Measurements from ENCODE around the gene PGM3. TPM values are rescaled to one million over a fixed set of nuclear protein-coding genes. Genes with fewer than 3 reads are reported as not detected.

Gene PGM3
- polyA plus RNA-seq, 2 of the 4 experiments (the other 2 are of a cell fraction) = 37.3 to 51.7 TPM

DNA sequence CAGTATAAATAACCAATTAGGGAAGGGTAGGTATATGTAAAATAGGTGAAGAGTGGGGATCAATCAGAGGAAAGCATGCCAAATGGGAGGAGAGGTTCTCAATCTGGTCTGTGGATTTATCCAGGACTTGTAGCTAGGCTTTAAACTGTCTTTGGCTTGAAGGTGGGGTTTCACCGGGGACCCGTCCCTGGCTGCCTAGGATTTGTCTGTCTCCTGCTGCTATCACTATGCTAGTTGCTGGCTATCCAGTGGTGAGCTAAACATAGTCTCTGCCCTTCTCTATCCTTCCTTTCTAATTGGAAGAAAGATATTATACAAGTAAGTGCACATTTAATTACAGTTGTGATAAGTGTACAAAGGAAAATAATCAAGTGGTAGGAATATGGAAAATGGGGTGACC lies 66.8 kb downstream of the PGM3 start:
- DNase-seq (ENCODE audit: low read depth in 1 of 2, low spot score in 1 of 2) (no peak), FAIRE-seq (no peak), ATAC-seq (no peak)
- no peaks in the 10 kb centered on the region for H3K4me1 ChIP-seq
- no peak for TF ChIP-seq RNF2 (IDR thresholded peaks at IDR 0.05; ENCODE audit: borderline replicate concordance, low read depth)
- TF ChIP-seq ZFP36 (IDR thresholded peaks at IDR 0.05; ENCODE audit: borderline replicate concordance, partially characterized antibody) = no peak
- no peak for TF ChIP-seq RCOR1 (IDR thresholded peaks at IDR 0.05; ENCODE audit: low read depth, low read length)
- no peak for TF ChIP-seq POLR2A (IDR thresholded peaks at IDR 0.05; ENCODE audit: low read length)
- TF ChIP-seq HES2 (IDR thresholded peaks at IDR 0.05) = no peak
- no peak for TF ChIP-seq NFE2L2 (conservative IDR thresholded peaks at IDR 0.05; ENCODE audit: low read length)
- no peak for TF ChIP-seq HOXB5 (CRISPR knock-in tag; IDR thresholded peaks at IDR 0.05)
- TF ChIP-seq SREBF2 (IDR thresholded peaks at IDR 0.05) = no peak
- no peak for TF ChIP-seq NR3C1 (IDR thresholded peaks at IDR 0.05)
- TF ChIP-seq SMC3 (IDR thresholded peaks at IDR 0.05) = no peak
- no peak for TF ChIP-seq CBX2 (IDR thresholded peaks at IDR 0.05; ENCODE audit: borderline replicate concordance, low read depth)
- no peak for TF ChIP-seq MYC (IDR thresholded peaks at IDR 0.05; ENCODE audit: borderline replicate concordance, low read length)
- no peak for TF ChIP-seq FOSB (CRISPR knock-in tag; IDR thresholded peaks at IDR 0.05)
- no peak for TF ChIP-seq FOSL2 (IDR thresholded peaks at IDR 0.05)
- TF ChIP-seq FOSL2 (CRISPR knock-in tag; IDR thresholded peaks at IDR 0.05) = no peak
- TF ChIP-seq CBX8 (IDR thresholded peaks at IDR 0.05) = no peak
- no peak for TF ChIP-seq EP300 (IDR thresholded peaks at IDR 0.05)
- no peak for TF ChIP-seq EHMT2 (IDR thresholded peaks at IDR 0.05; ENCODE audit: low read depth)
- TF ChIP-seq, protein P1, sequence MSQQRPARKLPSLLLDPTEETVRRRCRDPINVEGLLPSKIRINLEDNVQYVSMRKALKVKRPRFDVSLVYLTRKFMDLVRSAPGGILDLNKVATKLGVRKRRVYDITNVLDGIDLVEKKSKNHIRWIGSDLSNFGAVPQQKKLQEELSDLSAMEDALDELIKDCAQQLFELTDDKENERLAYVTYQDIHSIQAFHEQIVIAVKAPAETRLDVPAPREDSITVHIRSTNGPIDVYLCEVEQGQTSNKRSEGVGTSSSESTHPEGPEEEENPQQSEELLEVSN (IDR thresholded peaks at IDR 0.05; ENCODE audit: borderline replicate concordance, low read depth) = no peak
- TF ChIP-seq CHD2 (IDR thresholded peaks at IDR 0.05; ENCODE audit: low read length, partially characterized antibody) = no peak
- TF ChIP-seq JUN (IDR thresholded peaks at IDR 0.05) = no peak
- POLR2A ChIA-PET = no interaction called here
- no peak overlapping the region for H3K4me2 ChIP-seq
- H3K9me3 ChIP-seq = no peaks in the 10 kb centered on the region
- no peak overlapping the region for H3K4me3 ChIP-seq
- CTCF ChIA-PET = interaction anchor here (0.8 kb wide), 1 partner anchor 58 kb away, joined by 3 read pairs; the partner anchor contains the start of gene DOP1A
- no peak overlapping the region for H3K27ac ChIP-seq
- WGBS (ENCODE audit: missing lambda C conversion rate) = 89% methylated on average over 2 of the region's 2 CpGs

GRCh38 chr6:83125425-83125824 lies 67.6 kb downstream of the PGM3 start:
- TF ChIP-seq RAD21 (conservative IDR thresholded peaks at IDR 0.05 in 1 of 2, IDR thresholded peaks at IDR 0.05 in 1 of 2) = no peak
- TF ChIP-seq ZSCAN20 (CRISPR knock-in tag; IDR thresholded peaks at IDR 0.05) = no peak
- TF ChIP-seq, protein P2, sequence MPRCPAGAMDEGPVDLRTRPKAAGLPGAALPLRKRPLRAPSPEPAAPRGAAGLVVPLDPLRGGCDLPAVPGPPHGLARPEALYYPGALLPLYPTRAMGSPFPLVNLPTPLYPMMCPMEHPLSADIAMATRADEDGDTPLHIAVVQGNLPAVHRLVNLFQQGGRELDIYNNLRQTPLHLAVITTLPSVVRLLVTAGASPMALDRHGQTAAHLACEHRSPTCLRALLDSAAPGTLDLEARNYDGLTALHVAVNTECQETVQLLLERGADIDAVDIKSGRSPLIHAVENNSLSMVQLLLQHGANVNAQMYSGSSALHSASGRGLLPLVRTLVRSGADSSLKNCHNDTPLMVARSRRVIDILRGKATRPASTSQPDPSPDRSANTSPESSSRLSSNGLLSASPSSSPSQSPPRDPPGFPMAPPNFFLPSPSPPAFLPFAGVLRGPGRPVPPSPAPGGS (IDR thresholded peaks at IDR 0.05) = no peak
- TF ChIP-seq ZNF302 (CRISPR knock-in tag; IDR thresholded peaks at IDR 0.05) = no peak
- TF ChIP-seq KDM1A (IDR thresholded peaks at IDR 0.05; ENCODE audit: low read depth) = no peak
- TF ChIP-seq CHD4 (IDR thresholded peaks at IDR 0.05; ENCODE audit: borderline replicate concordance) = no peak
- TF ChIP-seq EP300 (IDR thresholded peaks at IDR 0.05) = no peak
- TF ChIP-seq HDAC2 (IDR thresholded peaks at IDR 0.05) = no peak
- no peak for TF ChIP-seq TFCP2L1 (CRISPR knock-in tag; IDR thresholded peaks at IDR 0.05)
- TF ChIP-seq JUN (IDR thresholded peaks at IDR 0.05) = no peak
- TF ChIP-seq NFE2L2 (conservative IDR thresholded peaks at IDR 0.05; ENCODE audit: low read length) = no peak
- no peak for TF ChIP-seq CBX8 (IDR thresholded peaks at IDR 0.05)
- no peak for TF ChIP-seq NPAS2 (CRISPR knock-in tag; IDR thresholded peaks at IDR 0.05; ENCODE audit: borderline replicate concordance)
- no peak for TF ChIP-seq ZC3H11A (IDR thresholded peaks at IDR 0.05)
- no peak for TF ChIP-seq HES2 (IDR thresholded peaks at IDR 0.05)
- TF ChIP-seq, protein P3, sequence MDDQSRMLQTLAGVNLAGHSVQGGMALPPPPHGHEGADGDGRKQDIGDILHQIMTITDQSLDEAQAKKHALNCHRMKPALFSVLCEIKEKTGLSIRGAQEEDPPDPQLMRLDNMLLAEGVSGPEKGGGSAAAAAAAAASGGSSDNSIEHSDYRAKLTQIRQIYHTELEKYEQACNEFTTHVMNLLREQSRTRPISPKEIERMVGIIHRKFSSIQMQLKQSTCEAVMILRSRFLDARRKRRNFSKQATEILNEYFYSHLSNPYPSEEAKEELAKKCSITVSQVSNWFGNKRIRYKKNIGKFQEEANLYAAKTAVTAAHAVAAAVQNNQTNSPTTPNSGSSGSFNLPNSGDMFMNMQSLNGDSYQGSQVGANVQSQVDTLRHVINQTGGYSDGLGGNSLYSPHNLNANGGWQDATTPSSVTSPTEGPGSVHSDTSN (IDR thresholded peaks at IDR 0.05) = no peak
- TF ChIP-seq FOXS1 (CRISPR knock-in tag; IDR thresholded peaks at IDR 0.05) = no peak
- TF ChIP-seq RNF2 (IDR thresholded peaks at IDR 0.05; ENCODE audit: borderline replicate concordance, low read depth) = no peak
- Histone ChIP-seq H3K4me3 (no peak overlapping the region), H3K27ac (no peak overlapping the region), H3K4me1 (no peaks in the 10 kb centered on the region), H3K9me3 (no peaks in the 10 kb centered on the region), H3K4me2 (no peak overlapping the region)
- ChIA-PET CTCF (no interaction called here), POLR2A (no interaction called here)
- ATAC-seq = no peak
- FAIRE-seq = no peak
- no peak for DNase-seq (ENCODE audit: low read depth in 1 of 2, low spot score in 1 of 2)
